ENCODE measurements around the gene SQOR. TPM values are rescaled to one million over a fixed set of nuclear protein-coding genes. Genes with fewer than 3 reads are reported as not detected.

The SQOR gene
- total RNA-seq, 2 experiments from 2014 or later, result 14.0 to 16.9 TPM

DNA sequence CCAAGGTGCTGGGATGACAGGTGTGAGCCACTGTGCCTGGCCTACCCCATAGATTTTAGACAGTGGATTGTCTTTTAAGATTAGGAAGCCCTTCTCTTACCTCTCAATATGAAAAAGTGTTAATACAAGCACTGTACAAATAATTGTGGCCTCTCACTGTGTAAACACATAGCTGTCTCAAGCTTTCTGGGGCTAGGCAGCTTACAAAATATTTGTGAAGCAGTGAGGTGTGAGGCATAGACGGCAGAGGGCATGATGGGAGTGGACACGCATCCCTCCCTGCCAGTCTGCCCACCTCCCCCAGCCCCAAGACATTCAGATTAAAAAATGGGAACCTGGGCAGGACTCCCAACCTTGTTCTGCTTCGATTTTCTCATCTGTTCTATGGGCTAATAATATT, 34.6 kb downstream of the SQOR start:
- ATAC-seq (ENCODE audit: poor library complexity) (no peak), DNase-seq (no peak)
- ChIA-PET CTCF (no interaction called here), POLR2A (no interaction called here)
- H3K9me3 ChIP-seq (ENCODE audit: control insufficient read depth in 1 of 2, insufficient read depth in 1 of 2, low read length in 2 of 2), result no peaks in the 10 kb centered on the region
- no peaks in the 10 kb centered on the region for H3K27me3 ChIP-seq (ENCODE audit: control insufficient read depth in 1 of 2, insufficient read depth in 2 of 2, low read length in 2 of 2)
- intact Hi-C loops (cut with DNase I, micrococcal nuclease), result no loop called here
- H3K27ac Mint-ChIP-seq, result no peak overlapping the region
- H3K4me1 Mint-ChIP-seq (ENCODE audit: low read depth), result peaks cover 10% of the 10 kb centered on the region
- H3K27ac ChIP-seq (ENCODE audit: low read depth in 1 of 2, low read length in 2 of 2), result no peak overlapping the region
- H3K4me1 ChIP-seq (ENCODE audit: insufficient read depth, low read length), result no peaks in the 10 kb centered on the region
- H3K36me3 Mint-ChIP-seq (ENCODE audit: low read depth), result peaks cover 91% of the 10 kb centered on the region
- no peaks in the 10 kb centered on the region for H3K27me3 Mint-ChIP-seq
- H3K4me3 Mint-ChIP-seq, result no peak overlapping the region
- TF ChIP-seq, protein P1, sequence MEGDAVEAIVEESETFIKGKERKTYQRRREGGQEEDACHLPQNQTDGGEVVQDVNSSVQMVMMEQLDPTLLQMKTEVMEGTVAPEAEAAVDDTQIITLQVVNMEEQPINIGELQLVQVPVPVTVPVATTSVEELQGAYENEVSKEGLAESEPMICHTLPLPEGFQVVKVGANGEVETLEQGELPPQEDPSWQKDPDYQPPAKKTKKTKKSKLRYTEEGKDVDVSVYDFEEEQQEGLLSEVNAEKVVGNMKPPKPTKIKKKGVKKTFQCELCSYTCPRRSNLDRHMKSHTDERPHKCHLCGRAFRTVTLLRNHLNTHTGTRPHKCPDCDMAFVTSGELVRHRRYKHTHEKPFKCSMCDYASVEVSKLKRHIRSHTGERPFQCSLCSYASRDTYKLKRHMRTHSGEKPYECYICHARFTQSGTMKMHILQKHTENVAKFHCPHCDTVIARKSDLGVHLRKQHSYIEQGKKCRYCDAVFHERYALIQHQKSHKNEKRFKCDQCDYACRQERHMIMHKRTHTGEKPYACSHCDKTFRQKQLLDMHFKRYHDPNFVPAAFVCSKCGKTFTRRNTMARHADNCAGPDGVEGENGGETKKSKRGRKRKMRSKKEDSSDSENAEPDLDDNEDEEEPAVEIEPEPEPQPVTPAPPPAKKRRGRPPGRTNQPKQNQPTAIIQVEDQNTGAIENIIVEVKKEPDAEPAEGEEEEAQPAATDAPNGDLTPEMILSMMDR (IDR thresholded peaks at IDR 0.05), result no peak
- H3K36me3 ChIP-seq (ENCODE audit: insufficient read depth, low read length), result peaks cover 75% of the 10 kb centered on the region
- no peaks in the 10 kb centered on the region for H3K9me3 Mint-ChIP-seq
- H3K4me3 ChIP-seq (ENCODE audit: low read length), result no peak overlapping the region

GRCh38 chr15:45670091-45670490, 35.3 kb downstream of the SQOR start:
- no peak overlapping the region for H3K27ac ChIP-seq (ENCODE audit: low read depth in 1 of 2, low read length in 2 of 2)

DNA sequence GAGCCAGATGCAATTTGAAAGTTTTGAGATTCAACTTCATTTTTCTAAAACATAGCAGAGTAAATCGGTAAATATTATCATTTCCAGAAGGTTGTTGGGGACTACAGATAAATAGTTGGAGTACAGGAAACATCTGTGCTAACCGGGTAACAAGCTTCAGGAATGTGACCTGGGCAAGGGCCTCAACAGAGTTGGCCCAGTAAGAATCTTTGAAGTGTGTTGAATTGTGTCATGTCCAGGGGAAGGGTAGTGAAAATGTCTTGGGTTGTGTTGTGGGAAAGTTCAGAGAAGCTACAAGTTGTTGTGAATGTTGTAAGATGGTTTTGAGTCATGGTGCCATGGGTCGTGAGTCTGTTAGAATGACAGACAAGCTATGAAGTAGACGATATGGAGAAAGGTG, 35.7 kb downstream of the SQOR start:
- DNase-seq, result no peak
- H3K27me3 ChIP-seq (ENCODE audit: control insufficient read depth in 1 of 2, insufficient read depth in 2 of 2, low read length in 2 of 2), result no peaks in the 10 kb centered on the region
- peaks cover 5% of the 10 kb centered on the region for H3K4me1 Mint-ChIP-seq (ENCODE audit: low read depth)
- peaks cover 90% of the 10 kb centered on the region for H3K36me3 Mint-ChIP-seq (ENCODE audit: low read depth)
- H3K27ac ChIP-seq (ENCODE audit: low read depth in 1 of 2, low read length in 2 of 2), result no peak overlapping the region
- no peaks in the 10 kb centered on the region for H3K27me3 Mint-ChIP-seq
- no peak overlapping the region for H3K4me3 ChIP-seq (ENCODE audit: low read length)
- H3K9me3 ChIP-seq (ENCODE audit: control insufficient read depth in 1 of 2, insufficient read depth in 1 of 2, low read length in 2 of 2), result no peaks in the 10 kb centered on the region
- no peak for ATAC-seq (ENCODE audit: poor library complexity)
- no peaks in the 10 kb centered on the region for H3K9me3 Mint-ChIP-seq
- no peak overlapping the region for H3K27ac Mint-ChIP-seq
- TF ChIP-seq, protein P1 (IDR thresholded peaks at IDR 0.05), result no peak
- intact Hi-C loops (cut with DNase I, micrococcal nuclease), result no loop called here
- no peak overlapping the region for H3K4me3 Mint-ChIP-seq
- H3K4me1 ChIP-seq (ENCODE audit: insufficient read depth, low read length), result no peaks in the 10 kb centered on the region
- POLR2A ChIA-PET, result no interaction called here
- CTCF ChIA-PET, result no interaction called here
- peaks cover 76% of the 10 kb centered on the region for H3K36me3 ChIP-seq (ENCODE audit: insufficient read depth, low read length)

More at GRCh38 chr15:45670091-45670490, 35.3 kb downstream of the SQOR start:
- Mint-ChIP-seq H3K4me3 (no peak overlapping the region), H3K4me1 (ENCODE audit: low read depth) (peaks cover 6% of the 10 kb centered on the region), H3K36me3 (ENCODE audit: low read depth) (peaks cover 91% of the 10 kb centered on the region), H3K27ac (no peak overlapping the region), H3K9me3 (no peaks in the 10 kb centered on the region), H3K27me3 (no peaks in the 10 kb centered on the region)
- Histone ChIP-seq H3K9me3 (ENCODE audit: control insufficient read depth in 1 of 2, insufficient read depth in 1 of 2, low read length in 2 of 2) (no peaks in the 10 kb centered on the region), H3K27me3 (ENCODE audit: control insufficient read depth in 1 of 2, insufficient read depth in 2 of 2, low read length in 2 of 2) (no peaks in the 10 kb centered on the region), H3K36me3 (ENCODE audit: insufficient read depth, low read length) (peaks cover 75% of the 10 kb centered on the region), H3K4me3 (ENCODE audit: low read length) (no peak overlapping the region), H3K4me1 (ENCODE audit: insufficient read depth, low read length) (no peaks in the 10 kb centered on the region)
- ChIA-PET POLR2A (no interaction called here), CTCF (no interaction called here)
- intact Hi-C loops (cut with DNase I, micrococcal nuclease), result no loop called here
- TF ChIP-seq, protein P1 (IDR thresholded peaks at IDR 0.05), result no peak
- ATAC-seq (ENCODE audit: poor library complexity) (no peak), DNase-seq (no peak)

Measured in CD4-positive, alpha-beta T cell (primary cell).